Measurements from ENCODE around the gene REXO1.
A peak's percentile ranks its signal among the peaks of the same experiment; 100 is the strongest.
"Not testable (repeated sequence)": the region's sequence is repeated elsewhere in the genome, so short reads cannot be mapped to it uniquely, and the experiment has no call there.

REXO1 gene

DNA sequence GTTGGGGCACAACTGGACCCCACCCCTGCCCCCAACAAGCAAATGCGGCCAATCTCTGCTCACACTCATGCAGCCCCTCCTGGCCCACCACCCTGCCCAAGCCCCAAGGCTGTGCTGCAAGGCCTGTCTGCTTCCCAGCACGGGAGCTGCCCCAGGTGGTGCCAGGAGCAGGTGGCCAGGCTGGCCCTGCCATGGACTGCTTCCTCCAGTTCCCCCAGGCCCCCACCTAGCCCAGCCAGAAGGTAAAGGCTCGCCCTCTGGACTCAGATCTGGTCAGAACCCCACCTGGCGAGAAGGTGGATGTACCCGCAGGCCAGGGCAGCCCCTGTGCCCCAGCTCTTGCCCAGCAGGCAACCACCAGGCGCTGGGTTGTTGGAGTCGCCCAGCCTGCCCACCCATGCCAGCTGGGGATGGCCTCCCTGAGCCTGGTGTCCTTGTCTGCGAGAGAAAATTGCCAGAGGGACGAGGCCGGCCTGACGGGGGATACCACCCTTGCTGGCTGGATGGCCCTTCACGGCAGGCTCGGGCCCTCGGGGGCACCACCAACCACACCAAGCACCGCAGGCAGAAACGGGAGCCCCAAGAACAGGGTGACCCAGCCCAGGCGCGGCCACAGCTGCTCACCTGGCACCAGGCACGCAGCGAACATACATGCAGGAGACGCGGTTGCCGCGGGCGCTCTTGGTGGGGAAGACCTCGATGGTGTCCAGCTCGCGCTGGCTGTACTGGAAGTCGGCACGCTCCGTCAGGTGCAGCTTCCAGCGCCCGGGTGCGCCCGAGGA, 32.5 kb upstream of the REXO1 start:
- DNase-seq (ENCODE audit: extremely low spot score) = no peak
- ChIA-PET POLR2A (no interaction called here), CTCF (no interaction called here)

DNA sequence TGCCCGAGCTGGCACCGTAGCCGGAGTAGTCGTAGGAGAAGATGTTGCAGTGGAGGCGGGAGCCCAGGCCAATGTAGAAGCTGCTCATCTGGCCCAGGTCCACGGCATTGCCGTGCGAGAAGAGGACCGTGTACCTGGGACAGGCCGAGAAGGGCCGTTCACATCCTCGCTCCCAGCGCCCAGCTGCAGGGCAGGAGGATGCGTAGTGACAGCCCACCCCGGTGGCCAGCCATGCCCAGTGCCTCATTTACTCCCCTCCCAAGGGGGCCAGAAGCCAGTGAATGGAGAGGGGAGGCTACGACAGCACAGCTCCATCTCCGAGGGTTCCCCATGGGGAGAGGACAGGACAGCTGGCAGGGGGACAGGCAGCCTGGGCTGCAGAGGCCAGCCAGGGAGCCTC, 31.7 kb upstream of the REXO1 start:
- CTCF ChIA-PET; DNase-seq (ENCODE audit: extremely low spot score); POLR2A ChIA-PET: not testable (repeated sequence)

More for the DNA sequence above, 32.5 kb upstream of the REXO1 start:
- TF ChIP-seq, protein P1, sequence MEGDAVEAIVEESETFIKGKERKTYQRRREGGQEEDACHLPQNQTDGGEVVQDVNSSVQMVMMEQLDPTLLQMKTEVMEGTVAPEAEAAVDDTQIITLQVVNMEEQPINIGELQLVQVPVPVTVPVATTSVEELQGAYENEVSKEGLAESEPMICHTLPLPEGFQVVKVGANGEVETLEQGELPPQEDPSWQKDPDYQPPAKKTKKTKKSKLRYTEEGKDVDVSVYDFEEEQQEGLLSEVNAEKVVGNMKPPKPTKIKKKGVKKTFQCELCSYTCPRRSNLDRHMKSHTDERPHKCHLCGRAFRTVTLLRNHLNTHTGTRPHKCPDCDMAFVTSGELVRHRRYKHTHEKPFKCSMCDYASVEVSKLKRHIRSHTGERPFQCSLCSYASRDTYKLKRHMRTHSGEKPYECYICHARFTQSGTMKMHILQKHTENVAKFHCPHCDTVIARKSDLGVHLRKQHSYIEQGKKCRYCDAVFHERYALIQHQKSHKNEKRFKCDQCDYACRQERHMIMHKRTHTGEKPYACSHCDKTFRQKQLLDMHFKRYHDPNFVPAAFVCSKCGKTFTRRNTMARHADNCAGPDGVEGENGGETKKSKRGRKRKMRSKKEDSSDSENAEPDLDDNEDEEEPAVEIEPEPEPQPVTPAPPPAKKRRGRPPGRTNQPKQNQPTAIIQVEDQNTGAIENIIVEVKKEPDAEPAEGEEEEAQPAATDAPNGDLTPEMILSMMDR (IDR thresholded peaks at IDR 0.05; ENCODE audit: control extremely low read depth, extremely low read depth, low read depth, missing control alignments) = no peak

DNA sequence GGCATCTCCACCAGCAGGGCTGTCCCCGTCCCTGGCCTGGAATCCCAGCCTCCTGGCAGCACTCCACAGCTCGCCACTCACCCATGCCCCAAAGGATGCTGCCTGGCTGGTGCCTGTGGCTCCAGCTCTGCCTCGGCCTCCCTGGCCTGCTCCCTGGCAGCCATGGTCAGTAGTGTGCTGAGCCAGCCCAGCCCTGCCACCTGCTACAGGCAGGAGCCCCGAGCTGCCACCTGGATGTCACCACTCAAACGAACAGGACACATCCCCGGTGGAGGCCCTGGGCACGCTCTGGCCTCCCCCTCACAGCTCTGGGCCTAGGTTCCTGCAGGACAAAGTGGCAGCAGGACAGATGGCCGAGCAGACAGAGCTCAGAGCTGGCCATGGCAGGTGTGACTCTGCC, 30.3 kb upstream of the REXO1 start:
- DNase-seq (ENCODE audit: extremely low spot score); CTCF ChIA-PET; POLR2A ChIA-PET: not testable (repeated sequence)

DNA sequence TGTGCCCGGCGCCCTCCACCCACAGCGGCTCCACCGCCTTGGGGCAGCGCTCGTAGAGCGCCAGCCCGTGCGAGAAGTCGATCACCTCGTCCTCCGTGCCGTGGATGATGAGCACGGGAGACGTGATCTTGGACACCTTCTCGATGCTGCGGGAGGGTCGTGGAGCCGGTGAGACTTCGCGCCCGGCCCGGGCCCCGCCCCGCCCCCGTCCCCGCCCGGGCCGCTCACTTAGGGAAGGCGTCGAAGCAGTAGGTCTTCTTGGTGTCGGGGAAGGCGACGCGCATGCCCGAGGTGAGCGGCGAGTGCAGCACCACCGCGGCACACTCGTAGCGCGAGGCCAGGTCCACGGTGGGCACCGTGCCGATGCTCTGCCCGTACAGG, 29.0 kb upstream of the REXO1 start:
- CTCF ChIA-PET = interaction anchor here (2.5 to 3.7 kb wide), 2 partner anchors 13 to 19 kb away, joined by 9 to 23 read pairs; no protein-coding TSS in a partner anchor
- DNase-seq (ENCODE audit: extremely low spot score); POLR2A ChIA-PET: not testable (repeated sequence)

DNA sequence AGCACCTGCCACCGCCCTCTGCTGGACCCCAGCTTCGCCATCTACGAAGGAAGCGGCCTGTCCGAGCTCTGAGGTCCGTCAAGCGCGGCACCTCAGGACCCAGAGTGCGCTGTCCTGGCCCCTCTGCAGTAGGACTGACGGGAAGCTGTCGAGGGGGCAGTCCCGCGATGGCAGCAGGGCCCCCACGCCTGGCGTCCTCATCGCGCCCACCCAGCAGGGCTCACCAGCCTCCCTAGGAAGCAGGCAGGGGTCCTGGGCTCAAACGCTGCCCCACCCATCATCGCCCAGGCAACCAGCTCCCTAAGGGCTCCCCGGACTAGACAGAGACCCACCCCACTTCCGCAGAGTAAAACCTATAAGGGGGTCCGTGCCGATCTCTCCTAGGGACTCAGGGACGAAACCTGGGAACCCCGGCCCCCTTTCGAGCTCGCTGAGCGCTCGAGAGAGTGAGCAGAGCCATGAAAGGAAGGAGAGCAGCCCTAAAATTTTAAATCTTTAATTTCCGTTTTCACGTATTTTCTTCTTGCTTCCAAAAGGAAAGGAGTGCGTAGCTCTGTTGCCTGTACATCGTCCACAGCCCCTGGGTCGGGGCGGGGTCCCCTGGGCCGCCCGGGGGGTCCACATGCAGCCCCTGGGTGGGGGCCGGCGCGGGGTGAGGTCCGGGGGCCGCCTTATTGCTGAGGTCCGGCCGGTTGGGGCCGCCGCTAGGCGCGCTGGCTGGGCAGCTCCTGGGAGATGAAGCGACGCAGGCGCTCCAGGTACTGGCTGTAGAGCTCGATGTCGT, 28.4 kb upstream of the REXO1 start:
- TF ChIP-seq, protein P1 (IDR thresholded peaks at IDR 0.05; ENCODE audit: control extremely low read depth, extremely low read depth, low read depth, missing control alignments) = peak; percentile 31
- CTCF ChIA-PET = interaction anchor here (1.0 to 3.7 kb wide), 6 partner anchors 8 to 21 kb away, joined by 3 to 23 read pairs (median 8); partner anchors contain the start of gene ABHD17A
- not testable (repeated sequence) for DNase-seq (ENCODE audit: extremely low spot score)
- POLR2A ChIA-PET = interaction anchor here (0.7 to 1.4 kb wide), 3 partner anchors 12 to 36 kb away, joined by 3 to 7 read pairs (median 4); no protein-coding TSS in a partner anchor

DNA sequence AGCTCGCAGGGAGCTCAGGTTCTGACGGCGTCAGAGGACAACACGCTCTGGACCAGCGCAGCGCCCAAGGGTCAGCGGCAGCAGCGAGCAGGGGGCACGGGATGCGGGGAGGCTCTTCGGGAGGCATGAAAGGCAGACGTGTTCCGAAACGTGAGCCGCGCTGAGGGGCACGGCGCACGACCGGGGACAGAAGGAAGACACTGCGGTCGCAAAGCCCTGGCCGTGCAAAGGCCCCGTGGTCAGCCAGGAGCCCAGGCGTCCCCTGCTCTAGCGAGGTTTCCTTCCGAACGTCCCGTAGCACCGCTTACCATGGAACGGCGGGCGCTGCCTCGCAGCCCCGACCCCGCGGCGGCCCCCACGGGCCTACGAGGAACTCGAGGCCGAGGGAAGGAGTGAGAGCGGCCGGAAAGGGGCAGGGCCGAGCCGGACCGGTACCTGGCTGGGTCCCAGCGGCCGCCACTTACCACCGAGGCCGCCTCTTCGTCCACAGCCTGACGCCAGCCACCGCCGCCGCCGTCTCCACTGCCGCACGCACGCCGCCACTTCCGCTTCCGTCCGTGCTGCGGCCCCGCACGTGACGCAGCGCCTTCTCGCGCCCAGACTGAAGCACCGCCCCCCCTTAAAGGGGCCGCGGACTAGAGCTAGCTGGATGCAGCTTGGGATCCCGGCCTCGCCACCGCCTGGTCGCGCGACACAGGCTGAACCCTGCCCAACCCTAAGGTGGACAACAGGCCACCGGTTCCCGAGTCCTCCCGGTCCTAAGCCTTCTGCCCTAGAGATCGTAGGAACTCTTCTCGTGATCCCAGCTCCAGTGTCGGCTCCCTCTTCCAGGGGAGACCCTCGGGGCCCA, 27.6 kb upstream of the REXO1 start:
- ChIA-PET CTCF (interaction anchor here (0.8 to 3.7 kb wide), 10 partner anchors 9 to 23 kb away, joined by 3 to 23 read pairs (median 5); partner anchors contain the start of gene ABHD17A), POLR2A (interaction anchor here (0.7 to 1.4 kb wide), 4 partner anchors 11 to 36 kb away, joined by 3 to 7 read pairs (median 4); no protein-coding TSS in a partner anchor)
- TF ChIP-seq, protein P1 (IDR thresholded peaks at IDR 0.05; ENCODE audit: control extremely low read depth, extremely low read depth, low read depth, missing control alignments) = no peak
- DNase-seq (ENCODE audit: extremely low spot score) = peak; percentile 91

DNA sequence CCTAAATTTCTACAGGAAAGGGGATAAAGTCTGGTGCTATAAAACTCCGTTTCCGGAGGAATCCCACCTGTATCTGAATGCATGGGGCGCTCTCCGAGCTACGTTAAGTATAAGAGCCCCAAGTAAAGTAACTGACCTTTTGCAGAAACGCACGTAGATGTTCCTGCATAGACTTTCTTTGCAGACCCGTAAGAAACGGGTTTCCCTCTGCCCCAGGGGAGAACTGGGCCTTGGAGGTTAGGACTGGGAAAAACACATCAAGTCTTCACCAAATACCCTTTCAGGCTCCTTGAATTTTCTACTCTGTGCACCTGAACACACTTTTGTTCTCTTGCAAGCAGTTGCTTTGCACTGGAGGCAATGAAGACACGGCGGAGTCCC, 27.0 kb upstream of the REXO1 start:
- CTCF ChIA-PET = interaction anchor here (0.6 to 3.7 kb wide), 7 partner anchors 9 to 177 kb away, joined by 3 to 23 read pairs (median 4); no protein-coding TSS in a partner anchor
- POLR2A ChIA-PET = interaction anchor here (0.8 to 0.9 kb wide), 2 partner anchors 11 to 23 kb away, joined by 3 to 5 read pairs; no protein-coding TSS in a partner anchor

DNA sequence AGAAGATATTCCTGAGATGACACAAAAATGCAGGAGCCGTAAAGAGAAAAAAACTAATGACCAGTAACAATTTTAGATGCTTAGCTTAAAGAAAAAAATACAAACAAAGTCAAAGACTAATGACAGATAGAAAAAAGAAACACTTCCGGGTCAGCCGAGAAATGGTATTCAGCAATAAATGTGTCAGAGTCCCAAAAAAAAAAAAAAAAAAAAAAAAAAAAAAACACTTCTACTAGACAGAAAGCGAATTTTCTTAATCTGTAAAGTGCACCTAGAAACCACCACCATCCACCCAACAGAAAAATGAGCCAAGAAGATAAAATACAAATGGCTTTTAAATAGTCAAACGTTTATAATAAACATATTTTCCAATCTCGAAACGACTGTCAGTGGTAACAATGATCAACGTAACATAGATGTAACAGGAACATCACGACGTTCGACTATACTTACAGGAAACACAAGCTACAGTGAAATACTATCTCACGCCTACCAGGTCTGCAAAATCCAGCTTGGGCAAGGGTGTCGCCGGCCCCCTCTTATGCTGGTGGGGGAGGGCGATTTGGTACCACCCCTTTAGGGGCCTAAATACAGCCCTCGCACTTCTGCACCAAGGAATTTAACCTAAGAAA, 26.4 kb upstream of the REXO1 start:
- CTCF ChIA-PET = interaction anchor here (0.6 to 3.7 kb wide), 7 partner anchors 9 to 177 kb away, joined by 3 to 23 read pairs (median 4); no protein-coding TSS in a partner anchor
- DNase-seq (ENCODE audit: extremely low spot score) = no peak
- POLR2A ChIA-PET = interaction anchor here (0.7 to 0.9 kb wide), 3 partner anchors 10 to 98 kb away, joined by 3 to 5 read pairs (median 3); no protein-coding TSS in a partner anchor
- TF ChIP-seq, protein P1 (IDR thresholded peaks at IDR 0.05; ENCODE audit: control extremely low read depth, extremely low read depth, low read depth, missing control alignments) = no peak

More for the DNA sequence above, 27.0 kb upstream of the REXO1 start:
- DNase-seq (ENCODE audit: extremely low spot score) = not testable (repeated sequence)
